Caco-2 (cell line): ENCODE measurements around the gene STK11IP. TPM values are rescaled to one million over a fixed set of nuclear protein-coding genes. Genes with fewer than 3 reads are reported as not detected.

ENCODE experiments used
- BruUV-seq: library from RNA; stranded (reverse); fragments of 400-500 nt; replicated peaks from 2 replicates; lab custom pipeline; 2021; lab: Mats Ljungman, UMichigan
- CTCF ChIA-PET: fragments of 300-600 bp; sonication (Branson Sonifier 250); formaldehyde crosslinking; loops from one replicate; lab custom pipeline; 2022; ENCODE audit warnings: antibody characterized with exemption; lab: Charles Lee
- POLR2A ChIA-PET: fragments of 300-600 bp; sonication (Branson Sonifier 250); formaldehyde crosslinking; loops from one replicate; lab custom pipeline; 2022; ENCODE audit warnings: antibody characterized with exemption; lab: Charles Lee
- DNase-seq, 2 experiments: peaks; one replicate each; pipeline versions ENCODE4 v3.0.0 to v3.0.0-alpha.2; 2020 to 2022
- H3K27me3 ChIP-seq: replicated peaks from 2 replicates; pipeline ENCODE4 v1.6.0; 2011; ENCODE audit warnings: low read length; ENCODE audit not compliant: control insufficient read depth, insufficient read depth
- H3K36me3 ChIP-seq: 2 replicates; pipeline ENCODE4 v1.5.1; 2011; ENCODE audit warnings: low read length; ENCODE audit not compliant: control insufficient read depth, insufficient read depth
- H3K4me1 ChIP-seq: fragments of 250-450 bp; sonication (Bioruptor Pico); 2 replicates; pipeline ENCODE4 v1.5.1; 2020; ENCODE audit warnings: mild to moderate bottlenecking
- H3K4me3 ChIP-seq: 2 replicates; pipeline ENCODE4 v1.5.1; 2011; ENCODE audit warnings: low read depth, mild to moderate bottlenecking, control low read depth, low read length
- H3K9me3 ChIP-seq: fragments of 250-450 bp; sonication (Bioruptor Pico); 2 replicates; pipeline ENCODE4 v1.5.1; 2020; ENCODE audit warnings: mild to moderate bottlenecking, moderate library complexity
- H3K27ac Mint-ChIP-seq: one replicate; pipeline ENCODE4 v1.8.0; 2022; ENCODE audit warnings: mixed read lengths; ENCODE audit not compliant: unreplicated experiment
- H3K27me3 Mint-ChIP-seq: one replicate; pipeline ENCODE4 v1.8.0; 2022; ENCODE audit warnings: mixed read lengths; ENCODE audit not compliant: insufficient read depth, unreplicated experiment
- H3K36me3 Mint-ChIP-seq: one replicate; pipeline ENCODE4 v1.8.0; 2022; ENCODE audit warnings: mild to moderate bottlenecking, mixed read lengths; ENCODE audit not compliant: insufficient read depth, unreplicated experiment
- H3K4me1 Mint-ChIP-seq: one replicate; pipeline ENCODE4 v1.8.0; 2022; ENCODE audit warnings: low read depth, mixed read lengths; ENCODE audit not compliant: unreplicated experiment
- H3K4me3 Mint-ChIP-seq: one replicate; pipeline ENCODE4 v1.8.0; 2022; ENCODE audit warnings: mild to moderate bottlenecking, moderate library complexity, mixed read lengths; ENCODE audit not compliant: unreplicated experiment
- H3K9me3 Mint-ChIP-seq: one replicate; pipeline ENCODE4 v1.8.0; 2022; ENCODE audit warnings: mixed read lengths; ENCODE audit not compliant: unreplicated experiment
- intact Hi-C: fragments of 100-400 bp; cut with micrococcal nuclease; formaldehyde crosslinking; loops from one replicate; pipeline ENCODE4 v1.10.0; 2022; ENCODE audit not compliant: unreplicated experiment
- total RNA-seq: library from RNA; stranded (reverse); gene quantifications from 2 replicates; pipeline ENCODE4 v1.2.3, GENCODE V29; 2022
- TF ChIP-seq, protein P1 (sequence below), 2 experiments: fragments of 200-600 bp in 1 of 2; IDR thresholded peaks; 1 replicate in 1 of 2; 2 replicates in 1 of 2; pipeline versions ENCODE4 v1.5.1 to v1.8.0; 2011 to 2022; ENCODE audit warnings: antibody characterized with exemption in 1 of 2, control low read depth in 1 of 2, inconsistent platforms in 1 of 2, low read depth in 1 of 2, low read length in 1 of 2, mild to moderate bottlenecking in 1 of 2, moderate library complexity in 1 of 2; ENCODE audit not compliant: insufficient read depth in 1 of 2, severe bottlenecking in 1 of 2, unreplicated experiment in 1 of 2

STK11IP gene
- total RNA-seq, 1 experiment from 2014 or later: 21.7 TPM

DNA sequence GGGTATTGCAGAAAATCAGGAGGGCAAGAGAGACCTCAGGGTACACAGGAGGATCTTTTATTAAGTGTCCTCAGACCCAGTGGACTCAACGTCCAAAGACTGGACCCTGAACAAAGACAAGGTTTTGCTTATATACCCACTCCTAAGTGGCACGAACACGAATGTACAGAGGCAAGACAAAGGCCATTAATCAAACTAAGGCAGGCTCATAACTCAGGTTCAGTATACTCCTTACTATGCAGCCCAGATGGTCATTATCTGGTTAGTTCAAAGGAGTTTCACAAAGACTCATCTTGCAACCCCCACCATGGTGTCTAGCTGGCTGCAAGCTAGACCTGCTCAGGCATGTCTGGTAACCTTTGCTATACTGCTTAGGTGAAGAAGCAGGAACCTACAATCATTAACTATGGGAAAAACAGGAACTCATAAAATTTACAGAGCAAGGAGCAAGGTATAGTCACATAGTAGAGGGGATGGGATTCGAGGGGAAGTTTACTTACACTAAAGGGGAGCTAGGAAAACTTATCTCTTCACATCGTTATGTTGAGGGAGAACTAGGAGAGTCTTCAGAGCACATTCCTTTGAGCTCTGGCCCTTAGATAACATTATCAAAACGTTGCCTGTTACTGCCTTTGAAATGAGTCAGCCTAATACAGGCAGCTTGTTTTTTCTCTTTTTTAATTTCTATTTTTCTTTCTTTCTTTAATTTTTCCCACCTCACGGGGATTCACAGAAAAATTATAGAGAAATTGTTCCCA lies 63.7 kb downstream of the STK11IP start:
- Mint-ChIP-seq H3K4me1 (peaks cover 19% of the 10 kb centered on the region), H3K9me3 (peaks cover 76% of the 10 kb centered on the region), H3K27me3 (no peaks in the 10 kb centered on the region), H3K27ac (peak overlapping the region; percentile 76), H3K4me3 (peak overlapping the region; percentile 20), H3K36me3 (peaks cover 12% of the 10 kb centered on the region)
- peak; percentile 66 to 87 for DNase-seq
- ChIA-PET POLR2A (interaction anchor here (1.5 kb wide), 1 partner anchor 23 kb away, joined by 10 read pairs; no protein-coding TSS in a partner anchor), CTCF (interaction anchor here (0.8 to 0.9 kb wide), 2 partner anchors 28 to 118 kb away, joined by 3 read pairs; partner anchors contain the start of genes CHPF and TMEM198)
- TF ChIP-seq, protein P1, sequence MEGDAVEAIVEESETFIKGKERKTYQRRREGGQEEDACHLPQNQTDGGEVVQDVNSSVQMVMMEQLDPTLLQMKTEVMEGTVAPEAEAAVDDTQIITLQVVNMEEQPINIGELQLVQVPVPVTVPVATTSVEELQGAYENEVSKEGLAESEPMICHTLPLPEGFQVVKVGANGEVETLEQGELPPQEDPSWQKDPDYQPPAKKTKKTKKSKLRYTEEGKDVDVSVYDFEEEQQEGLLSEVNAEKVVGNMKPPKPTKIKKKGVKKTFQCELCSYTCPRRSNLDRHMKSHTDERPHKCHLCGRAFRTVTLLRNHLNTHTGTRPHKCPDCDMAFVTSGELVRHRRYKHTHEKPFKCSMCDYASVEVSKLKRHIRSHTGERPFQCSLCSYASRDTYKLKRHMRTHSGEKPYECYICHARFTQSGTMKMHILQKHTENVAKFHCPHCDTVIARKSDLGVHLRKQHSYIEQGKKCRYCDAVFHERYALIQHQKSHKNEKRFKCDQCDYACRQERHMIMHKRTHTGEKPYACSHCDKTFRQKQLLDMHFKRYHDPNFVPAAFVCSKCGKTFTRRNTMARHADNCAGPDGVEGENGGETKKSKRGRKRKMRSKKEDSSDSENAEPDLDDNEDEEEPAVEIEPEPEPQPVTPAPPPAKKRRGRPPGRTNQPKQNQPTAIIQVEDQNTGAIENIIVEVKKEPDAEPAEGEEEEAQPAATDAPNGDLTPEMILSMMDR (IDR thresholded peaks at IDR 0.05; ENCODE audit: insufficient read depth in 1 of 2, low read depth in 1 of 2, low read length in 1 of 2, severe bottlenecking in 1 of 2, unreplicated experiment in 1 of 2): no peak
- no peaks in the 10 kb centered on the region for H3K27me3 ChIP-seq
- no TSS peak for BruUV-seq
- no peak overlapping the region for H3K4me3 ChIP-seq
- H3K4me1 ChIP-seq: peaks cover 43% of the 10 kb centered on the region
- intact Hi-C loops: loop anchor here (1.0 kb wide), 2 partner anchors 19 to 28 kb away; no protein-coding TSS in a partner anchor
- H3K9me3 ChIP-seq: peaks cover 56% of the 10 kb centered on the region
- H3K36me3 ChIP-seq: no peaks in the 10 kb centered on the region

- Mint-ChIP-seq H3K27ac (peak overlapping the region; percentile 76), H3K4me1 (peaks cover 19% of the 10 kb centered on the region), H3K27me3 (no peaks in the 10 kb centered on the region), H3K4me3 (peak overlapping the region; percentile 20), H3K9me3 (peaks cover 70% of the 10 kb centered on the region), H3K36me3 (peaks cover 12% of the 10 kb centered on the region)
- DNase-seq: peak; percentile 26 to 67
- H3K27me3 ChIP-seq: no peaks in the 10 kb centered on the region
- intact Hi-C loops: loop anchor here (1.0 kb wide), 3 partner anchors 20 to 27 kb away; no protein-coding TSS in a partner anchor
- no TSS peak for BruUV-seq
- POLR2A ChIA-PET: interaction anchor here (1.5 kb wide), 1 partner anchor 23 kb away, joined by 10 read pairs; no protein-coding TSS in a partner anchor
- H3K36me3 ChIP-seq: no peaks in the 10 kb centered on the region
- H3K9me3 ChIP-seq: peaks cover 56% of the 10 kb centered on the region
- CTCF ChIA-PET: interaction anchor here (0.8 to 0.9 kb wide), 2 partner anchors 27 to 119 kb away, joined by 3 read pairs; partner anchors contain the start of genes CHPF and TMEM198
- H3K4me3 ChIP-seq: no peak overlapping the region
- TF ChIP-seq, protein P1 (IDR thresholded peaks at IDR 0.05; ENCODE audit: insufficient read depth in 1 of 2, low read depth in 1 of 2, low read length in 1 of 2, severe bottlenecking in 1 of 2, unreplicated experiment in 1 of 2): no peak
- peaks cover 43% of the 10 kb centered on the region for H3K4me1 ChIP-seq
Observed at GRCh38 chr2:219661955-219662395, 64.3 kb downstream of the STK11IP start.

GRCh38 chr2:219662566-219662965 lies 64.9 kb downstream of the STK11IP start:
- BruUV-seq: no TSS peak
- Mint-ChIP-seq H3K27ac (peak overlapping the region; percentile 76), H3K9me3 (peaks cover 66% of the 10 kb centered on the region), H3K27me3 (no peaks in the 10 kb centered on the region), H3K4me3 (peak overlapping the region; percentile 40), H3K4me1 (peaks cover 19% of the 10 kb centered on the region), H3K36me3 (peaks cover 12% of the 10 kb centered on the region)
- intact Hi-C loops: loop anchor here (1.0 kb wide), 1 partner anchor 23 kb away; no protein-coding TSS in a partner anchor
- Histone ChIP-seq H3K4me1 (peaks cover 43% of the 10 kb centered on the region), H3K4me3 (no peak overlapping the region), H3K9me3 (peaks cover 58% of the 10 kb centered on the region), H3K36me3 (no peaks in the 10 kb centered on the region), H3K27me3 (no peaks in the 10 kb centered on the region)
- ChIA-PET CTCF (interaction anchor here (0.6 to 0.9 kb wide), 2 partner anchors 27 to 111 kb away, joined by 3 read pairs; no protein-coding TSS in a partner anchor), POLR2A (interaction anchor here (1.5 kb wide), 1 partner anchor 22 kb away, joined by 10 read pairs; no protein-coding TSS in a partner anchor)
- TF ChIP-seq, protein P1 (IDR thresholded peaks at IDR 0.05; ENCODE audit: insufficient read depth in 1 of 2, low read depth in 1 of 2, low read length in 1 of 2, severe bottlenecking in 1 of 2, unreplicated experiment in 1 of 2): no peak
- DNase-seq: peak; percentile 68 to 84
